Amniotic epithelial cell (primary cell): ENCODE results near the gene XRN2.

ENCODE experiments used
- DNase-seq: peaks from one replicate; pipeline ENCODE4 v3.0.0-alpha.2; 2010; ENCODE audit warnings: low read depth

Gene XRN2

DNA sequence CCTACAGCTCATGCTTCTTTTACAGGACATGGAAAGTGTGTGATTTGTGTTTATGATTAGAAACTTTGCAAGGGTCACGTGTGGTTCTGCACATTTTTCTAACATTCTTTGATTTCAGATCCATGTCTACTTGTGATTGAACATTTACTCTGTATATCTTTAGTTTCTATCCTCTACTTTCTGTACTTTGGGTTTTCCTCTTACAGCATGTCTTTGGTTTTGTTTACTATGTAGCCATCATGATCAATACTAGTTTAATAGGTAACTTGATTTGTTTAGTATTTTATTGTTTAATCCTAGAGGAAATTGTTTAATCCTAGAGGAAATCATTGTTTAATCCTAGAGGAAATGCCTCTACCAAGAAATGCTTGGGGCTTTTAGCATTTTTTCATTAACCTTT, 41.8 kb downstream of the XRN2 start:
- no peak for DNase-seq

DNA sequence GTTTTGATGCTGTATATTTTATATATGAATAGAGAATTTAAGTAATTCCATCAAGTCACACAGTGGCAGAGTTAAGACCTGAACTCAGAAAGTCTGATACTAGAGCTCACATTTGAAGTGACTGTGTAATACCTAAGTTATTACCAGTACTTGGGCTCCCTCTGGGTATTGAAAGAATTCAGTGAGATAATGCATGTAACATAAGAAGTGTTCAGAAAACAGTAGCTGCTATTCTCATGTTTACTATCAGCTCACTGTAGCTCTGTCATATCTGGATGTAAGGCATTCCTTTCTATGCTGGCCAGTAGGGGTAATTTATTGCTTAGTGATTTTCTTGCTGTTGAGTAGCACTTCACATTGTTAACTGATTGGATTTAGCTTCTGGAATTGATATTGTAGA, 49.6 kb downstream of the XRN2 start:
- DNase-seq, result peak; percentile 74

DNA sequence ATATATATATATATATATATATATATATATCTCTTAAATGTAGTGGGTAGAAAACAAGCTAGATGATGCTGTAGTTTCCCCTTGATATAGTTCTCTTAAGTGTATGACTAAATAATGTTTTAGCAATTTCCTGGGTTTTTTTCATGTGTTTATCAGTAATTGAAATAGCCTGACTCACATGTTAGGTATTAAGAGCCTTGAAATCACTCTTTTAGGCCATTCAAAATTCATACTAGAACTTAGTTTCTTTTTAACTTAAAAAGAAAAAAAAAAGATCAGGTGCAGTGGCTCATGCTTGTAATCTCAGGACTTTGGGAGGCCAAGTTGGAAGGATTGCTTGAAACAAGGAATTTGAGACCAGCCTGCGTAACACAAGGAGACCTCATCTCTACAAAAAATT, 50.1 kb downstream of the XRN2 start:
- DNase-seq, result peak; percentile 84

DNA sequence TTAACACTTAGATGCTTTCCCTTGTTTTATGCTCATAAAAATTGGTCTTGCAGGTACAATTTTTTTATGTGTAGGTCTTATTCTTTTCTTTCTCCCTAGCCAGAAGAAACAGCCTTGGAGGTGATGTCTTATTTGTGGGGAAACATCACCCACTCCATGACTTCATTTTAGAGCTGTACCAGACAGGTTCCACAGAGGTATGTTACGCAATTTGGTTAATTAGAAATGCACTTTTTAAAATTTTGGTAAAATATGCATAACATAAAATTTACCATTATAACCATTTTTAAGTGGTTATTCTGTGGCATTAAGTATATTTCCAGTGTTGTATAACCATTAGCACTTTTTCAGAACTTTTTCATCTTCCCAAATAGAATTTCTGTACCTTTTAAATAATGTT, 52.9 kb downstream of the XRN2 start:
- no peak for DNase-seq

DNA sequence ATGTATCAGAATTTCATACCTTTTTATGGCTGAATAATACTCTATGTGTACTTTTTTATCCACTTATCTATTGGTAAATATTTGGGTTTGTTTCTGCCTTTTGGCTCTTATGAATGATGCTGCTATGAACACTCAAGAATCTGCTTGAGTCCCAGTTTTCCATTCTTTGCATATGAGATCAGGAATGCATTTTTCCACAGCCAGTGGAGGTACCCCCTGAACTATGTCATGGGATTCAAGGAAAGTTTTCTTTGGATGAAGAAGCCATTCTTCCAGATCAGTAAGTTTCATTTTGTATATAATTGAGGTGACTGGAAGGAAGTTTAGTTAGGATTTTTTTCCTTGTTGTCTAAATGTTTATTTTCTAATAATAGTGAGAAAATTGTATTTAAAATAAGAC, 53.3 kb downstream of the XRN2 start:
- DNase-seq, result no peak

DNA sequence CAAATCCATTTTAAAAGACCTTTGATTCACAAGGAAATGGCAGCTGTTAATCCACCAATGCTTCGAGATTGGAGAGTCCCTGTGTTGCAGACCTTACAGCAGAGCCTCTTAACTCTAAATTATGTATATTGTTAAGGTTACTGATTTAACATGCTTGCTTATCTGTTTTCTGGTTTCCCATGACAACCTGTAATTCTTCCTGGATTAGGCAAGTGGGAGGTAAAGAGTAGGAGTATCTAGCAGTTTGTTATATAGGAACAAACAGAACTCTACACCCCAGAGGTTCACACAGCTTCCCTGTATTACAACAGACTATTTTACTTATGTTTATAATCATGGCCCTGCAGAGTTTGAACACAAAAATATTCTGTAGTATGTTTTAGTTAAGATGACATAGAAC, 54.7 kb downstream of the XRN2 start:
- peak; percentile 87 for DNase-seq

DNA sequence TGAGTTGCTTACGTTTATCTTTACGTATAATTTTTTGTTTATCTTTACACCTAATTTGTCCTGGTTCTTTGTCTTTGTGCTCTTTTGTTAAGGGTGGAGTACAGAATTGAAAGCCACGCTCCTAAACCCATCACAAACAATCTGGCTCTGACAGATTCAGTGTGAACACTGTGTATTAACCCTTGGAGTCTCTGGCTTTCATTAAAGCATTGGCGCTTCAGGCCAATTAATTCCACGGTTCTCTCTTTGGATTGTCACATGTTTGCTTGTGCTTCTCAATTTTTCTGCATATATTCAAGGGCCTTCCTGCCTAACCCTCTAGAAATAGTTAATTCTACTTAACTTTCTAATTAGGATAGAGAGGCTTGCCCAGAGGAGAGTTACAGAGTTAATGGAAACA, 55.6 kb downstream of the XRN2 start:
- no peak for DNase-seq

DNA sequence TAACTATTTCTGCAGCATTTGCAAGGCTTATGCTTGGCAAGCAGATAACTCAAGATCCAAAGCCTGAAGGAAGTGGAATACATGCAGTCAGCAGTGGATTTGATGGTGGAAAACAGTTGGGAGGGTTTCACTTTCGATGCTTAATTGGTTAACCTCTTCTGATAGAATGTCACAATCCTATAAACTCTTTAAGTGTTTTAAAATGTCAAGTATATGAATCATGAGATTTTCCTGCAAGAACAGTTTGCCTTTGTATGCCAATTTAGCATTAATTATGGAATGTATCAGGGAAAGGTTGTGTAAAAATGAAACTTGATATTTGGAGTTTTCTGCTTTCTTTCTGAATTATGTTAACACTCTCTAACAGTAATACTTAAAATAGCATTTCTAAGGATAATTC, 57.6 kb downstream of the XRN2 start:
- DNase-seq, result peak; percentile 17

DNA sequence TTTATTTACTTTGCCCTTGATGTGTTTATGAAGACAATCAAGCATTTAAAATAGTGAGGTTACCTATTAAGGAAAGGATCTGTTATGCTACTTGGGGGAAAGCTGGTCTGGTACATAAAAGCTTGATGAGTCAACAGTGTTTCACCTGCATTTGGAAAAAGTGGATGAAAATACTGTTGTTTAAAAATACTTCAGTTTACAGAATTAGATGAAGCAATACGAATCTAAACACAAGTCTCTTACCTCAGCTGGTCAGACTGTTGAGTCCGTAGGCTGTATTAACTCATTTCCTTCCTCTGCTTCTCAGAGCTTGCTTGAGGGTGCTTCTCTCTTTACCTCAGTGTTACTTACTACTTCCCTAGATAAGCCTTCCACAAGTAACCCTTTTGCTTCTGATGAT, 58.1 kb downstream of the XRN2 start:
- DNase-seq, result peak; percentile 68

DNA sequence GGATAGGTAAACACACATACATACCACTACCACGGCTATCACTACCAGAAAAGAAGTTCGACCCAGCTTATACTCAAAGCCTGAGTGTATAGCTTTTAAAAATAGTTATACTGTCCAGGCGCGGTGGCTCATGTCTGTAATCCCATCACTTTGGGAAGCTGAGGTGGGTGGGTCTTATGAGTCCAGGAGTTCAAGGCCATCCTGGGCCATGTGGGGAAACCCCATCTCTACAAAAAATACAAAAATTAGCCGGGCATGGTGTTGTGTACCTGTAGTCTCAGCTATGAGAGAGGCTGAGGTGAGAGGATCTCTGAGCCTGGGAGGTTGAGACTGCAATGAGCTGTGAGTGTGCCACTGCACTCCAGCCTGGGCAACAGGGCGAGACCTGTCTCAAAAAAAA, 61.3 kb downstream of the XRN2 start:
- DNase-seq, result no peak

DNA sequence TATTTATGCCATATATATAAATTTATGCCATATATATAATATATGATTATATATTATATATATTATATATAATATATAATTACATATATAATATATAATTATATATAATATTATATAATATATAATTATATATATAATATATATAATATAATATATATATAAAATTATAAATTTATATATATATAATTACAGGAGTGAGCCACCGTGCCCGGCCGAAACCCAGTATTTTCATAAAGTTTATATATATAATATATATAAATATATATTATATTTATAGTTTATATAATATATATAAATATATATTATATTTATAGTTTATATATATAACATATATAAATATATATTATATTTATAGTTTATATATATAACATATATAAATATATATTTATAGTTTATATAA, 62.6 kb downstream of the XRN2 start:
- DNase-seq, result no peak

DNA sequence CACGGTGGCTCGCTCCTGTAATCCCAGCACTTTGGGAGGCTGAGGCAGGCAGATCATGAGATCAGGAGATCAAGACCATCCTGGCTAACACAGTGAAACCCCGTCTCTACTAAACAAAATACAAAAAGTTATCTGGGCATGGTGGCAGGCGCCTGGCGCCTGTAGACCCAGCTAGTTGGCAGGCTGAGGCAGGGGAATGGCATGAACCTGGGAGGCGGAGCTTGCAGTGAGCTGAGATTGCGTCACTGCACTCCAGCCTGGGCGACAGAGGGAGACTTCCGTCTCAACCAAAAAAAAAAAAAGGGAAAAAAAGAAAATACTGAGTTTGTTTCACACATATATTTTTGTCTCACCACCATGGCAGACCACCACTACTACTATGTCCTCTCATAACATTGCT, 63.1 kb downstream of the XRN2 start:
- DNase-seq, result peak; percentile 22

DNA sequence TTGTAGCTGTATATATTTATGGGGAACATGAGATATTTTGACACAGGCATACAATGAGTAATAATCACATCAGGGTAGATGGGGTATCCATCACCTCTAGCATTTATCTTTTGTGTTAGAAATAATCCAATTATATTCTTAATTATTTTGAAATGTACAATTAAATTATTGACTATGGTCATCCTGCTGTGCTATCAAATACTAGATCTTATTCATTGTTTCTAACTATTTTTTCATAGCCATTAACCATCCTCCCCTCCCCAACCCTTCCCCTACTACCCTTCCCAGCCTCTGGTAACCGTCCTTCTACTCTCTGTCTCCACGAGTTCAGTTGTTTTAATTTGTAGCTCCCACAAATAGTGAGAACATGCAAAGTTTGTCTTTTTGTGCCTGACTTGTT, 65.7 kb downstream of the XRN2 start:
- no peak for DNase-seq

DNA sequence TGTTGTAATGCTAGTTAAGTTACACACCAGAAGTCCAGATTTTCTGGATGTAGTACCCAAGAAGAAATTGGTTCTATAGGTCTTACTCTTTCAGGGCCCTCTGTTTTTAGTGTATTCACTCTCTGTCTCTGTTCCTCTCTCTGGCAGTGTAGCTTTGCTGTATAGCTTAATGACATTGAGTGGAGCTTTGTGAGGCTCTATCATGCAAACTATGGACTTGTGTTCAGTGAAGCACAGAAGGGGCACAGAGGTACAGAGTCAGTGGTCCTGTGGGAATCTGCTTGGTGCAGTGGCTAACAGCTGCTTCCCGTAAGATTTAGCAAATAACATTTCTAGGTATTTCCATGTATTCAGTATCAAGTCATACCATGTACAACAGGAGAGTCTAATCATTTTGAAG, 68.1 kb downstream of the XRN2 start:
- DNase-seq, result no peak

DNA sequence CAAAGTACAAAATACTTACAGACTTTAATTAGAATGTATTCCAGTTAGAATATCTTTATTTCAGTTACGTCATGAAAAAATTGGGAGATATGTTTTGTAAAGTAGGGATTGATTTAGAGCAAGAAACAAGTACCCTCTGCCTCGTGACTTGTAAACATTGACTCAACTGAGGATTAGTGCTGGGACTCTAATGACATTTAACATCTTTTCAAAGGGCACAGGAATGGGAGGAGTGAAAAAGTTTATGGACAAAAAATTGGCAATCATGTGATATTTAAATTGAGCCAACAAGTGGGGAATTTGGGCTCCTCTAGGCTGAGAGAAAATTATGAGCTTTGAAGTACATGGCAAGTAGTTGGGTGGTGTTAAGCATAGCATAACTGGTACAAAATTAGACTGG, 68.9 kb downstream of the XRN2 start:
- no peak for DNase-seq

DNA sequence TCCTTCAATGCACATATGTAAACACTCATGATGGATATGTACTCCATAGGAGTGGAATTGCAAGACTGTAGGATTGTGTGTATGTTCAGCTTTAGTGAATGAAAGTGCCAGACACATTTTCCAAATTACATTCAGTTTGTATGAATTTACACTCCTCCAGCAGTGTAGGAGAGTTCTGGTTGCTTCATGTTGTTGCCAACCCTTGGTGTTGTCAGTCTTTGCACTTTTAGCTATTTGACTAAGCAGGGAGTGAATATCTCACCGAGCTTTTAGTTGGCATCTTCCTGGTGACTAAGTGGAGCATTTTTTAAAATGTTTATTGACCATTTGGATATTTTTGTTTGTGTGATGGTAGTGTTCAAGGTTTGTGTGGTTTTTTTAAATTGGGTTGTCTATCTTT, 70.3 kb downstream of the XRN2 start:
- DNase-seq, result peak; percentile 15

DNA sequence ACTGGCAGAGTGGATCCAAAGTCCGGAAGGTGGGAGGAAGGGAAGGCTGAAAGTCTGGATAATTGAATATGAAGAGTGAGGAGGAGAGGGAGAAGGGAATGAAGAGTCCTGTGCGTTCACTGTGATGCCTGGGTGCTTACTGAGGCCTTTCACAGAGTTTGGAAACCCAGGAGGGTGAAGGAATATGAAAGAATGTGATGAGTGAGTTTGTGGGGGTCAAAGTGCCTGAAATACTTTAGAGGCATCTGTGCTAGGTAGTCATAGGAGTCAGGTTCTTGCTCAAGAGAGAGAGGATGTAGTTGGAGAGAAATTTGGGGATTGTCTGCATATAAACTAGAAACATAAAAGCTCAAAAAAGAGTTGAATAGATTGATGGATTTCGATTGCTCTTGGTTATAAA, 73.5 kb downstream of the XRN2 start:
- peak; percentile 33 for DNase-seq

DNA sequence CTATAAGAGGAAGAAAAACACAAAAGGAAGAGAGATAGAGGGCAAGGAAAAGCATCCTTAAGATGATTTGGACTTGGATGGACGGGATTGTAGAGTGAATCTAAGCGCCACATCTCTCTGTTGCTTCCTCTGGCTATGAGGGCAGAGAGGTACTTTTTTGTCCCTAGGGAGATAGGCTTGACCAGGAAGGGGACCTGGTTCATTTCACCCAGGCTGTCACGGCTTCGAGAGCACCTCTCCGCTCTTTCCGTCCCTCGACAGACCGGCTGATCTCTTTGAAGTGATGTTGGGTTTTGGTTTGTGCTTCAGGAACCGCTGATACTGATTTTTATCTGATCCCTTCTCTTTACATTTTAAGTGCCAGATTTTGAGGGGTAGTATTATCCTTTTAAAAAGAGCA, 74.6 kb downstream of the XRN2 start:
- no peak for DNase-seq

DNA sequence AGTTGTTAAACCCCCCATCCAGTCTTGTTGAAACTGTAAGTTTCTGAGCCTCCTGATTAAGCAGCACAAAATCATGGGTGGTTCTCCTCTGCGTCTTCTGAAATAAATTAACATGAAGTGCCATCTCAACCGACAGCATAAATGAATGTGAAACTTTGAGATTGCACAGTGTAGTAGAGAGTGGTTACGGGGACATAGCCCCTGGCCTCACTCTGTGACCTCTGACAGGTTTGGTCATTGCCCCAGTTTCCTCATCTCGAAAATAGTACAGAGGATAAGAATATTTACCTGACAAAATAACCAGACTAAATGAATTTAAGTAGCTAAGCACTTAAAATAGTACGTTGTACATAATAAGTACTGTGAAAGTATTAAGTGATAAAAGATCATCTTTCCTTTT, 75.1 kb downstream of the XRN2 start:
- no peak for DNase-seq

DNA sequence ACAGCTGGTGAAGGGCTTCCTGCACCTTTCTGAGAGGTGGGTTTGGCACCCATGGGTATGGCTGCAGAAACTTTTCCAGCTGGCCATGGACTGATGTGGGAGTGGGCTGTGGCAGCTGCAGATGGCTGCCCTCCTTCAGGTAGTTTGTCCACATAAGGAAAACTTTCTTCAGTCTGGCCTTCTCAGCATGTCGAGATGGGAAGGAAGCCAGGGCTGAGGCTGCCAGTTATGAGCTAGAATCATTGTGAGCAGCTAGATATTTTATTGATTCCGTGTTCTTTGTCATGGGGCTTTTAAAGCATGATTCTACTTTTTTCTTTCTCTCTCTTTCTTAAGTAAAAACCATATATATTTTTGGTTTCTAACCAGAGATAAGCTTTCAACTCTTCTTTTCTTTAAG, 77.6 kb downstream of the XRN2 start:
- no peak for DNase-seq

DNA sequence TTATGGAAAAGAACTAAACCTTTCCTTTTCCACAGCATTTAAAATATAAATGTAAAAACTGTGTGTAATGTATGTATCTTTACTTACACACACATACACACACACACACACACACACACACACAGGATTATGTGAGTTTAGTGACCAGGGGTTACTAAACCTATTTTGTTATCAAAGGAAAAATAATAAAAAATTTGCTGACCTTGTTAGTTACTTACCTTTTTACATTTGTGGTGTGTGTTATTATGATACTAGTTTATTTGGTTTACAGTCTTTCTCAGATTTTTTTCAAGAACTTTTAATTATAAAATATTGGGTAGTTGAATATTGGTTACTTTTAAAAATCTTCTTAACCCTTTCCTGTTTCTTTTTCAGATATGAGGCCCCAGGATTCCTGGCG, 78.5 kb downstream of the XRN2 start:
- DNase-seq, result no peak

DNA sequence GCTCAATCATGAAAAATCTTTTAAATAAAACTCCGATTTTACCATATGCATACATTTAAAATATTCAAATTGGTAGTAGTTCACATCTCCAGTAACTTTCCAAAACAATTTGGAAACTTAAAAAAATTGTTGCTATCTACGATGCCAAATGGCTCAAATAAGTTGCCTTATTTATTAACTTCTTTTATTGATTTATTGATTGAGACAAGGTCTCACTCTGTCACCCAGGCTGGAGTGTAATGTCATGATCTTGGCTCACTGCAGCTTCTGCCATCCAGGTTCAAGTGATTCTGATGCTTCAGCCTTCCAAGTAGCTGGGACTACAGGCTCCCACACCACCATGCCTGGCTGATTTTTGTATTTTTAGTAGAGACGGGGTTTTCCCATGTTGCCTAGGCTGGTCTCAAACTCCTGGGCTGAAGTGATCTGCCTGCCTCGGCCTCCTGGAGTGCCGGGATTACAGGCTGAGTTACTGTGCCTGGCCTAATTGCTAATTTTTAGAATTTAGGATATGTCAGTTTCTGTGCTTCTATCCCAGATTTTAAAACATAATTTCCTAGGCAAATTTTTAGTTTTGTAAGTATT, 81.3 kb downstream of the XRN2 start:
- no peak for DNase-seq

DNA sequence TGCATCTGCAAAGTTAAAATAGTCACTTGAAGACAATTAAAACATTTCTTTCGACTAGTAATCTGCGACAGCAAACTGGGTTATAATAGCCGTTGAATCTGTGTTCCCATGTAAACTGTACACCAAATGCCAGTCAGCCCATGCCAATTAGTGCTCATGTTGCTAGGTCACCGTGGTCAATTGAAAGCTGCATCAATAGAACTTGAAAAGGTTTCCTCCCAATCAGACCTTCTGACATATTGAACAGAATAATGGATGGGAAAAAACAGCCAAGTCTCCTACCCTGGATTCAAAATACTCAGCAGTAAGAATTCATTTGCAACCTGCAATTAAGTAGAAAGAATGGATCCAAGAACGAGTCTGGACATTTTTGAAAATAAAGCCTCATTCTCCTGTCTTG, 83.0 kb downstream of the XRN2 start:
- no peak for DNase-seq

DNA sequence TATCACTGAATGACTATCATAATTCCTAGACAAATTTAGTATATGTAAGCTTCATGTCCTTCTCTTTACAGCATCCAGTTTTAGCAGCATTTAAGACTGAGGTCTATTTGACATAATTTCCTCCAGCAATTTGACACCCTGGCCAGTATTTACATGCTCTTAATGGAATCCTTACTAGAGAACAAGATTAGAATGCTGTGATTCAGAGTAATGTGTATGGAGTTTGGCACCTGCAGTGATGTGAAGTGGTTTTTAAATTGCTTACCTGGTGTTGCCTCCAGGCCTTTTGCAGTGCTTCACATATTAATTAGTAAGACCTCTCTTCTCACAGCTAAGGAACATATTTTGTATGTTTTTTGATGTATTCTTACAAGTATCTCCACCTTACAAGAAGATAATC, 84.4 kb downstream of the XRN2 start:
- no peak for DNase-seq

DNA sequence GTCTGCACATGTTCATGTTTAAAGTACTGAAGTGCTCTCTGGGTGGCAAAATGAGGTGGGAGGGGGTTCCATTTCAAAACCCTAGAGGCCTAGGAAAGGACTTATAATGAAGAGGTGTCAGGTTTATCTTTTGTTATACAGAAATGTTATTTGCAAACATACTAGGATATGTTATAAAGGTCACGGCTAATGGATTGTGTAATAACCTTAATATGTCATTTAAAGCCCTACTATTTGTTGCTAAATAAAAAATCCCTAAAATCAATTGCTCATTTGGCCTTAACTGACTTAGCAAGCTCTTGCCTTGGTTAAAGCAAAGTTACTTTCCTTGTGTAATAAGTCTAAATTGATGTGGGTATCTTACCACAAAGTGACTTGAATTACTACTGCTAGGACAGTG, 85.4 kb downstream of the XRN2 start:
- no peak for DNase-seq
